Activated CD4-positive, CD25-positive, alpha-beta regulatory T cell treated with anti-CD3 and anti-CD28 coated beads, Interleukin-2, amount 50 U/mL, for 24 hours (primary cell): Measurements from ENCODE around the gene NOL4L.

Experiments used
- ATAC-seq, 2 donors: fragments of 150-1000 bp; cut with Tn5 transposase; one replicate each; pipeline ENCODE4 v1.10.0; 2021; ENCODE audit warnings: mild to moderate bottlenecking in 1 of 2, moderate library complexity in 1 of 2

NOL4L gene

GRCh38 chr20:32538526-32538939 lies 46.6 kb downstream of the NOL4L start:
- no peak for ATAC-seq

- no peak for ATAC-seq
Measured at GRCh38 chr20:32537657-32538525, 47.2 kb downstream of the NOL4L start.

- ATAC-seq, result peak; percentile 2 to 6
Measured at GRCh38 chr20:32536851-32537656, 48.1 kb downstream of the NOL4L start.

DNA sequence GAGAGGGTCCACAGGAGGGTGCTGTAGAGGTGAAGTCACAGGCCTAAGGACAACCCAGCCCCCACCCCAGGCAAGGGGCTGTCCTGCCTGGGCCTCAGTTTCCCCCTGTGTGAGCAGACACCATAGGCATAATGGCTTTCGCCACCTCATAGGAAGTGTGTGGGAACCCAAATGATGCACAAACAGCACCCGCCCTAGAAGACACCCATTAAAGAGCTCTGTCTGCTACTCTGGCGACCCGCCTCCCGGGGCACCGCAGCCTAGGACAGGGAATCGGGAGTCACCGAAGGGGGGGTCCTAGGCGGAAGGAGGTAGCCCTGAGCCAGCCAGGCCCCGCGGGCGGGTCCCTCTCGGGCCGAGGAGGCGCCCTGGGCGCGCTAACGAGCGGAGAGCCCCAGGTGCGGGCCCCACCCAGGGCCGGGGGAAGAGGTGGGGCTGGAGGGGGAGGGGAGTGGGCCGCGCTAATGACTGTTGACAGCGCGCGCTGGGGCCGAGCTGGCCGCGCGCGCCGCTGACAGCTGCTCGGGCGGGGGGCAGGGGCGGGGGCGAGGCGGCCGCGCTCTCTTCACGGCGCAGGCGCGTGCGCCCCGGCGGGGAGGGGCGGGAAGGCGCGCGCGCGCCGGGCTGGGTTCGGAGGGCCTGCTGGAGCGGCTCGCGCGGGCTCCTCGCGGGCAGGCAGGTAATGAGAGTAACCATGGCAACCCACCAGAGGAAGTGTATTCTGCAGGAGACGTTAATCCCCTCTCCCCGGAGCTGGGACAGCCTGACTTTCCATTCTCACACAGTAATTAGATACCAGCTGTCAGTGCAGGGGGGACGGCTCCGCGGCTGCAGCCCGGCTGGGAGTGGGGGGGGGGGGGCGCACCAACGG lies 48.9 kb downstream of the NOL4L start:
- ATAC-seq, result peak; percentile 44 to 46

DNA sequence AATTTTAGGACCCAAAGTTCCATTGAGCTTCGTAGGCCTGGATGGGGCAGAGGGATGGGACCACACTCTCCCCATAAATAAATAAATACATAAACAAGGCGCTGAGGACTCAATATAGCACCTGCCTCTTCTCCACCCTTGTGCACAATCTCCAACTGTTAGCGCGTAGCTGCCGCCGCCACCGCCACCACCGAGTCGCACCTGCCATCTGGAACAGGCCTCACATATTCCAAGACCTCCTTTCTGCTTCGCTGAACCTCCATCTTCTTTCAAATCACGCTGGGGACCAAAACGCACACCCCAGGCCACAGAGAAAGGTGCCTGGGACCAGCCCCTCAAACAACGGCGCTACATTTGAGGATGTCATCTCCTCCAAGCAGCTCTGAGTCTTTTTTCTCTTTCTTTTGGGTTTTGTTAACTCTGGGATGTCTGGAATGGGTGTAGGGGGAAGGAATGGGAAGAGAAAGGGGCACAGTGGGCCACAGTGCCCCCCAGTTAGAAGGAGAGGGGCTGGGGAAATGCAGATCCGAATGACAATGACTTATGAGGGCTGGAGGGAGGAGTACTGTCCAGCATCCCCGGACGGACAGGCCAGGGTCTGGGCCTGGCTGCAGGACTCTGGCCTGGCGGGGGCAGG lies 49.7 kb downstream of the NOL4L start:
- no peak for ATAC-seq

DNA sequence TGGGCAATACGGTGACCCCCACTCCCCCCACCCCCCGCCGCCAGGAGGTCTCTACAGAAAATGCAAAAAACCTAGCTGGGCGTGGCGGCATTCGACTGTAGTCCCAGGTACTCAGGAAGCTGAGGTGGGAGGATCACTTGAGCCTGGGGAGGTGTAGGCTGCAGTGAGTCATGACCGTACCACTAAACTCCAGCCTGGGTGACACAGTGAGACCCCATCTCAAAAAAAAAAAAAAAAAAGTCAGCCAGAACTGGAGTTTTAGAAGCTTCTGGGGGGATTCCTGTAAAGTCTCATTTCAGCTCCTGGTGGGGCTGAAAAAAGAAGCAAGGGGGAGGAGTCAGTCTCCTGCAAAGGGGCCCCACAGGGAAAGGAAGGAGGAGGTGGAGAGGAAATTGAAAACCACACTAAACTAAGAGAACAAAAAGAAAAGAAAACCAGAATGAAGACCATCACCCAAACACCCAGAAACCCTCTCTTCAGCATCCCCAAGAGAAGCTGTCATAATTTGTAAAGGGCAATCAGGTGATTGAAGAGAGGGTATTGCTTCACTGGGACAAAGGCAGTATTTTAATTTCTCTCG lies 50.4 kb downstream of the NOL4L start:
- peak; percentile 26 to 38 for ATAC-seq

- ATAC-seq, result no peak
Measured at GRCh38 chr20:32533732-32534131, 51.4 kb downstream of the NOL4L start.

- no peak for ATAC-seq
Measured at GRCh38 chr20:32532246-32532645, 52.9 kb downstream of the NOL4L start.

GRCh38 chr20:32528905-32529670 lies 56.0 kb downstream of the NOL4L start:
- ATAC-seq, result no peak

DNA sequence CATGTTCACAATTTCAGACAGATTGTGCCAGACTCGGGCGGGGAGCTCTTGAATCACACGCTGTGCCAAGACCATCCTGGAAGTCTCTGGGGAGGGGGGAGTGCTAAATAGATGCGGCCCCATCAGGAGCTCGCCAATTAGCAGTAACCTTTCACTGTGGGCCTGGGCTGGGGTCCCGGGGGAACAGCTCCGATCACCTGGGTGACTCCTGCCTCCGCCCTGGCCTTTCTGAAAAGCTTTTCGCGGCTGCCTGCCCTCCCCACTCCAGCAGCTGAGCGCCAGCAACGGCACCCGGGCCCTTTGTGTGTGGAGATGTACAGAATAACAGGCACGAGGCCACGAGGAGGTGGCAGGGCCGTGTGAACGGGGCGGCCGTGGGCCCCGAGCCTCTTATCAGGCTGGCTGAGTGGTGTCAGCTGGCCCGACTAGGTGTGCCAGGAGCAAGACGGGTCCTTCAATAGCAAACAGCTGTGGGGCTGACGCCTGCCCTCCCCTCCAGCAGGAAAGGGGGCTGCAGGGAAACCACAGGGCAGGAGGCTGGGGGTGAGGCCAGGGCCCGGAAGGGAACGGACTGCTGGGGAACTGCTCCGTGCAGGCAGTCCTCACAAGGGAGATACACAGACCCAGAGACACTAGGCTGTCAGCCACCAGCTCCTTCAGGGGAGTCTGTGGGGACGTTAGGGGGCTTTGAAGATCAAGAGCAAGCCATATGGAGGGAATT lies 56.8 kb downstream of the NOL4L start:
- ATAC-seq, result peak; percentile 52 to 56

DNA sequence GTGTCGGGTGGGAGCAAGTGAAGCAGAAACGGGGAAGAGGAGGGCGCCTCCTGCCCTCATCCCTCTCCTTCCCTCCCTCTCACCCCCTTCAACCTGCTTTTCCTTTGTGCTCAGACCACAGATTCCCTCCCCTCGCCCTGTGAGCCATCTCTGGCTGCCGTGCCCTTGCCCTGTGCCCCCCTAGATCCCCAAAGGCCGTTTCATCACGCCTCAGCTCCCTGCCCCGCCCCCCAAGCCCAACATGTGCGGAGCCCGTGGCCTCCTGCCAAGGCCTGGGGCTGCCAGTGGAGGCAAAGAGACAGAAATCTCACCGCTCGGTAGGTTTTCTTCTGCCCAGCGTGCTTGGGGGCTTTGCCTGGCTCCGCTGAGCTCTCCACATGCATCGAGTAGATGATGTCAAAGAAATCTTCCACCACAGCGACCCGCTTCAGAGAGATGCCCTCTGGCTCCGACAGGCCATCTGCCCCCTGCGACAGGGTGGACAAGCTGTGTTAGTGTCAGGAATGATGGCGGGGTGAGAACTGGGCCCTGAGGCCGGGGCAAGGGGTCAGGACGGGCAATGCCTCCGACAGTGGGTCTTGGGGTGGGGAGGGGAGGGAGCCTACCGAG lies 57.6 kb downstream of the NOL4L start:
- ATAC-seq, result no peak

- ATAC-seq, result no peak
Measured at GRCh38 chr20:32527052-32527446, 58.1 kb downstream of the NOL4L start.

DNA sequence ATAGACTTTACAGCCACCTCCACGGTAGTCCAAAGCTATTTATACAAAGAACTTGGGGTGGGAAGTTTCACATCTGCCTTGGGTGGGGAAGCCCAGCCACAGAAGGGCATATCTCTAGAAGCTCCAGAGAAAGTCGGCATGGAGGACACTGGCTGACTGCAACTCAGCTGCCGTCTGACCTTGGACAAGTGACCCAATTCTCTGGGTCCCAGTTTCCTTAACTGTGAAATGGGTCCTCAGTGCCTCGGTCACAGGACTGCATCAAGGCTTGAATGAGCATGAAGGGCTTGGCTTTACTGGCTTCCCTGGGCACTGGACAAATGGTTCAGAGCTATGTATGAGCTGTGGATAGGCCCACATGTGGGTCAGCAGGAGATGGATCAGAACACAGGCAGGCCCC lies 58.6 kb downstream of the NOL4L start:
- ATAC-seq, result no peak

DNA sequence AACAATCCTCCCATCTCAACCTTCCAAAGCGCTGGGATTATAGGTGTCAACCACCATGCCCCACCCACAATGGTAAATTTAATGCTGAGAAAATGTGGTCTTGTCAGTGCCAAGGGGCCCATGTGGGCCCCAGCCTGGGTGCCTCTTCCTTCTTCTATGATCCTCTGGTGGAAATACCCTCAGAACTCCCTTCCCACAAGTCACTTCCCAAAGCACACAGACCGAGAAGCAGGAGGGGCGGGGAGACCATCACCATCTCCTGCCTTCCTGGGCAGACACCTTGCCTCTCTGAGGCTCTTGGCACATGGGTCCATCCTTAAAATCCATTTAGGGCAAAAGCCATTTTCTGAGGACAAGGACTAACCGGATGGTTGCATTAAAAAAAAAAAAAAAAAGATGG lies 59.0 kb downstream of the NOL4L start:
- no peak for ATAC-seq

DNA sequence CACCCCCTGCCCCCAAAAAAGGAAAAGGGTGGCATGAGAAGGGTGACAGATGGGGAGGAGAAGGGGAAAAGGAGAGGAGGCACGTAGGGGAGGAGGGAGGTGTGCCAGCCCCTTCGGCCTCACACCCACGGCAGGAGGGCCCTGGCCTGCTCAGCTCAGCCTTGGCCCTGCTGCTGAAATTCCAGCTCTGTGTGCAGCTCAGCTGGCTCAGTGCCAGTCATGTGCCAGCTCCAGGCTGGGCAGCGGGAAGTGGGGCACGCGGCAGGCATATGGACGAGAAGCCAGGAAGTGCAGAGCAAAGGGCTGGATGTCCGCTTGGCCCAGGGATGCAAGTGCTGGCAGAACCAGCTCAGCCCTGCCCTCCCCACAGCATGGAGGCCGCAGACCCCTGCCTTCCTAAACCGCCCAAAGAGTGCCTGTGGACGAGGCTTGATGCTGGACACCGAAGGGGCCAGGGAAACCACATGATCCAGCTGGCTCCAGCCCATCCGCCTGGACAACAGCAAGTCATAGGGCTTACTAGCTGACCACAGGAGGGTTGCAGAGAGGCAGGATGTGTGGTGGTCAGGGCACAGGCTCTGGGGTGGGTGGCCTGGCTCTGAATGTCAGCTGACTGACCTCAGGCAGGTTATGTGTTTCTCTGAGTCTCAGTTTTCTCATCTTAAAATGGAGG lies 60.2 kb downstream of the NOL4L start:
- no peak for ATAC-seq

GRCh38 chr20:32523613-32524213 lies 61.4 kb downstream of the NOL4L start:
- ATAC-seq, result no peak

DNA sequence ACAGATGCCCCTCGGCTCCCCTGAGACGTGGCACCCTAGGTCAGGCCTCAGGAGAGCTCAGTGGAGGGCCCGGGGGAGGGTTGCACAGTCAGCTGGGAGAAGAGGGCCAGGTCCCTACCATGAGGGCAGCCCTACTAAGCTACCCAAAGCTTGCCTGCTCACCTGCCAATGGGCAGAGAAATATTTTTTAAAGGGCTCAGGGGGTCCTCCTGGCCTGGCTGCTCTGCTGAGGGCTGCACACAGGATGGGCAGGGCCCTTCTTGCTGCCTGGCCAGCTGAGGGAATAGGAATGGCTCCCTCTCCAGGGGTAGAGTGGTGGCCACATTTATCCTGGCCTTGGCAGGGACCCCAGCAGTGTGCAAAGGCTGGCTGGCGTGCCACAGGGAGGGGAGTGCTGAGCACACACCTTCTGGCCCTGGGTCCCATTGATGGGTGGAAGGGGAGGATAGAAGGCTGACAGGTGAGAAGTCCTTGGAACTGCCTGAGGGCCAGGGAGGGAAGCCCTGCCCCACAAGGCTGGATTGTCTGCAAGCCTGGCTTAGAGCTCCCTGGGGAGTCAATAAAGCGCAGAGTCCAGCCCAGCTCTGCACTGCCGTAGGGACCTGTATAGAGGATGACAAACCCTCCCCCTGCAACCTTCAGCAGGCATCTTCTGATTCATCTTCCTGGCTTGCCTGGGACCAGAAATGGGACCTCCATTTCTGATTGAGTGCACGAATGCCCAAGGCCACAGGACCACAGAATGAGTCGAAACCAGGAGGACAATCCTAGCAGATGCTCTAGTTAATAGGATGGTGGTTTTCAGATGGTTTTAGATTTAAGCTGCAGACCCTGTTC lies 62.1 kb downstream of the NOL4L start:
- peak; percentile 39 to 44 for ATAC-seq

DNA sequence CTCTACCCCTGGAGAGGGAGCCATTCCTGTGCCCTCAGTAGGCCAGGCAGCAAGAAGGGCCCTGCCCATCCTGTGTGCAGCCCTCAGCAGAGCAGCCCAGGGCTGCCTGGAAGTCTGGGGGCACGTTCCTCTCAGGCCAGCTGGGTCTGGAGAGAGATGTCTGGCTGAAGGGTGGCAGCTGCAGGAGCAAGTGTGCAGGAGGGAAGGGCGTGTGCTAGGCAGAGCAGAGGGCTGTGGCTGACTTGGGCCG lies 62.7 kb downstream of the NOL4L start:
- no peak for ATAC-seq
